ENCODE measurements around the gene MX1.

MX1 gene

GRCh38 chr21:41425954-41426675 is at the start of gene MX1:
MX1 (plus strand) TSS chr21:41426239; CDS start chr21:41432071, 5,832 bp downstream.
- no peak for DNase-seq

GRCh38 chr21:41377715-41378114 is 48.3 kb upstream of the MX1 start:
- no peak for DNase-seq

GRCh38 chr21:41378849-41379248 is 47.2 kb upstream of the MX1 start:
- DNase-seq, result no peak

GRCh38 chr21:41379901-41380300 is 46.1 kb upstream of the MX1 start:
- DNase-seq, result no peak

GRCh38 chr21:41381731-41382130 is 44.3 kb upstream of the MX1 start:
- no peak for DNase-seq

- DNase-seq, result no peak
These were observed 38.8 kb upstream of the MX1 start for GRCh38 chr21:41387042-41387819.

- no peak for DNase-seq
These were observed 38.2 kb upstream of the MX1 start for GRCh38 chr21:41387824-41388223.

- DNase-seq, result no peak
These were observed 37.8 kb upstream of the MX1 start for GRCh38 chr21:41388259-41388658.

GRCh38 chr21:41390043-41390639 is 35.9 kb upstream of the MX1 start:
- DNase-seq, result no peak

- no peak for DNase-seq
These were observed 32.1 kb upstream of the MX1 start for GRCh38 chr21:41393876-41394465.

- DNase-seq, result no peak
These were observed 29.4 kb upstream of the MX1 start for GRCh38 chr21:41396558-41397075.

GRCh38 chr21:41397471-41397891 is 28.6 kb upstream of the MX1 start:
- no peak for DNase-seq

- no peak for DNase-seq
These were observed 27.8 kb upstream of the MX1 start for GRCh38 chr21:41398251-41398650.

GRCh38 chr21:41398831-41399230 is 27.2 kb upstream of the MX1 start:
- DNase-seq, result no peak

- no peak for DNase-seq
These were observed 26.7 kb upstream of the MX1 start for GRCh38 chr21:41399246-41399800.

- DNase-seq, result no peak
These were observed 23.8 kb upstream of the MX1 start for GRCh38 chr21:41402231-41402630.

- DNase-seq, result no peak
These were observed 23.2 kb upstream of the MX1 start for GRCh38 chr21:41402796-41403195.

- no peak for DNase-seq
These were observed 22.7 kb upstream of the MX1 start for GRCh38 chr21:41403331-41403730.

GRCh38 chr21:41403966-41404365 is 22.1 kb upstream of the MX1 start:
- DNase-seq, result no peak

GRCh38 chr21:41405321-41405720 is 20.7 kb upstream of the MX1 start:
- DNase-seq, result no peak

- no peak for DNase-seq
These were observed 19.7 kb upstream of the MX1 start for GRCh38 chr21:41406340-41406739.

GRCh38 chr21:41407541-41408460 is 18.2 kb upstream of the MX1 start:
- no peak for DNase-seq

Measured in SHP77 treated with DMSO at 0.1 percent for 48 hours (cell line).